ENCODE results near the gene HK1. TPM values are rescaled to one million over a fixed set of nuclear protein-coding genes. Genes with fewer than 3 reads are reported as not detected.

HK1 gene
- 92.2 TPM for polyA plus RNA-seq (2013, experiment 1 of 2)
- 96.4 TPM for polyA plus RNA-seq (2013, experiment 2 of 2)

- no peaks in the 10 kb centered on the region for H3K9me3 ChIP-seq (ENCODE audit: insufficient read depth, low read depth, low read length)
- WGBS, result 58% methylated on average over 11 of the region's 11 CpGs
- no peaks in the 10 kb centered on the region for H3K36me3 ChIP-seq (ENCODE audit: insufficient read depth, low read length)
- no peaks in the 10 kb centered on the region for H3K27me3 ChIP-seq (ENCODE audit: insufficient read depth, low read length)
- H3K9ac ChIP-seq (ENCODE audit: low read depth, low read length), result no peak within 1 kb of the TSS
- no peak within 1 kb of the TSS for H3K4me3 ChIP-seq (ENCODE audit: low read length)
- H3K27ac ChIP-seq (ENCODE audit: low read depth, low read length), result 0 out of 2 replicates have a peak within 1 kb of the TSS, but pooled peaks have one; percentile 26
- H3K4me1 ChIP-seq (ENCODE audit: insufficient read depth, low read length), result peaks cover 12% of the 10 kb centered on the region
Measured at GRCh38 chr10:69278446-69278963, at the start of gene HK1. Gene HK1 (plus strand): TSS chr10:69278496.

- Histone ChIP-seq H3K4me3 (ENCODE audit: low read length) (no peak overlapping the region), H3K36me3 (ENCODE audit: insufficient read depth, low read length) (no peaks in the 10 kb centered on the region), H3K27ac (ENCODE audit: low read depth, low read length) (no peak overlapping the region), H3K9ac (ENCODE audit: low read depth, low read length) (no peak overlapping the region), H3K4me1 (ENCODE audit: insufficient read depth, low read length) (peaks cover 13% of the 10 kb centered on the region; the same call in 1 of the 2 replicates), H3K27me3 (ENCODE audit: insufficient read depth, low read length) (no peaks in the 10 kb centered on the region), H3K9me3 (ENCODE audit: insufficient read depth, low read depth, low read length) (no peaks in the 10 kb centered on the region)
- 93% methylated on average over 8 of the region's 8 CpGs for WGBS
Measured at GRCh38 chr10:69229616-69229916, 48.7 kb upstream of the HK1 start.

GRCh38 chr10:69230128-69230527, 48.2 kb upstream of the HK1 start:
- no peaks in the 10 kb centered on the region for H3K9me3 ChIP-seq (ENCODE audit: insufficient read depth, low read depth, low read length)
- no peak overlapping the region for H3K4me3 ChIP-seq (ENCODE audit: low read length)
- H3K27me3 ChIP-seq (ENCODE audit: insufficient read depth, low read length), result no peaks in the 10 kb centered on the region
- no peak overlapping the region for H3K27ac ChIP-seq (ENCODE audit: low read depth, low read length)
- peaks cover 13% of the 10 kb centered on the region; the same call in 1 of the 2 replicates for H3K4me1 ChIP-seq (ENCODE audit: insufficient read depth, low read length)
- 85% methylated on average over 5 of the region's 5 CpGs for WGBS
- no peaks in the 10 kb centered on the region for H3K36me3 ChIP-seq (ENCODE audit: insufficient read depth, low read length)
- H3K9ac ChIP-seq (ENCODE audit: low read depth, low read length), result no peak overlapping the region

- Histone ChIP-seq H3K36me3 (ENCODE audit: insufficient read depth, low read length) (no peaks in the 10 kb centered on the region), H3K27ac (ENCODE audit: low read depth, low read length) (no peak overlapping the region), H3K4me3 (ENCODE audit: low read length) (no peak overlapping the region), H3K9me3 (ENCODE audit: insufficient read depth, low read depth, low read length) (no peaks in the 10 kb centered on the region), H3K9ac (ENCODE audit: low read depth, low read length) (no peak overlapping the region), H3K4me1 (ENCODE audit: insufficient read depth, low read length) (peaks cover 13% of the 10 kb centered on the region; the same call in 1 of the 2 replicates), H3K27me3 (ENCODE audit: insufficient read depth, low read length) (no peaks in the 10 kb centered on the region)
- 73% methylated on average over 9 of the region's 9 CpGs for WGBS
Measured at GRCh38 chr10:69232252-69232651, 46.0 kb upstream of the HK1 start.

GRCh38 chr10:69232736-69233480, 45.4 kb upstream of the HK1 start:
- 85% methylated on average over 22 of the region's 22 CpGs for WGBS
- no peak overlapping the region for H3K9ac ChIP-seq (ENCODE audit: low read depth, low read length)

GRCh38 chr10:69234447-69234846, 43.8 kb upstream of the HK1 start:
- no peak overlapping the region for H3K9ac ChIP-seq (ENCODE audit: low read depth, low read length)
- peaks cover 16% of the 10 kb centered on the region; the same call in 1 of the 2 replicates for H3K4me1 ChIP-seq (ENCODE audit: insufficient read depth, low read length)
- H3K4me3 ChIP-seq (ENCODE audit: low read length), result no peak overlapping the region
- WGBS, result 92% methylated on average over 3 of the region's 3 CpGs
- H3K27me3 ChIP-seq (ENCODE audit: insufficient read depth, low read length), result no peaks in the 10 kb centered on the region
- H3K36me3 ChIP-seq (ENCODE audit: insufficient read depth, low read length), result no peaks in the 10 kb centered on the region
- H3K27ac ChIP-seq (ENCODE audit: low read depth, low read length), result no peak overlapping the region
- H3K9me3 ChIP-seq (ENCODE audit: insufficient read depth, low read depth, low read length), result no peaks in the 10 kb centered on the region

More at GRCh38 chr10:69232736-69233480, 45.4 kb upstream of the HK1 start:
- Histone ChIP-seq H3K27ac (ENCODE audit: low read depth, low read length) (no peak overlapping the region), H3K27me3 (ENCODE audit: insufficient read depth, low read length) (no peaks in the 10 kb centered on the region), H3K9me3 (ENCODE audit: insufficient read depth, low read depth, low read length) (no peaks in the 10 kb centered on the region), H3K4me3 (ENCODE audit: low read length) (no peak overlapping the region), H3K4me1 (ENCODE audit: insufficient read depth, low read length) (peaks cover 16% of the 10 kb centered on the region; the same call in 1 of the 2 replicates), H3K36me3 (ENCODE audit: insufficient read depth, low read length) (no peaks in the 10 kb centered on the region)

GRCh38 chr10:69237528-69238159, 40.7 kb upstream of the HK1 start:
- no peak overlapping the region for H3K4me3 ChIP-seq (ENCODE audit: low read length)
- peaks cover 10% of the 10 kb centered on the region for H3K4me1 ChIP-seq (ENCODE audit: insufficient read depth, low read length)
- H3K36me3 ChIP-seq (ENCODE audit: insufficient read depth, low read length), result no peaks in the 10 kb centered on the region
- WGBS, result 28% methylated on average over 16 of the region's 17 CpGs
- no peak overlapping the region for H3K9ac ChIP-seq (ENCODE audit: low read depth, low read length)
- no peaks in the 10 kb centered on the region for H3K9me3 ChIP-seq (ENCODE audit: insufficient read depth, low read depth, low read length)
- no peaks in the 10 kb centered on the region for H3K27me3 ChIP-seq (ENCODE audit: insufficient read depth, low read length)
- H3K27ac ChIP-seq (ENCODE audit: low read depth, low read length), result no peak overlapping the region

GRCh38 chr10:69239136-69239535, 39.2 kb upstream of the HK1 start:
- H3K9ac ChIP-seq (ENCODE audit: low read depth, low read length), result no peak overlapping the region
- H3K4me1 ChIP-seq (ENCODE audit: insufficient read depth, low read length), result peaks cover 8% of the 10 kb centered on the region
- H3K27me3 ChIP-seq (ENCODE audit: insufficient read depth, low read length), result no peaks in the 10 kb centered on the region
- no peaks in the 10 kb centered on the region for H3K36me3 ChIP-seq (ENCODE audit: insufficient read depth, low read length)
- no peak overlapping the region for H3K4me3 ChIP-seq (ENCODE audit: low read length)
- H3K9me3 ChIP-seq (ENCODE audit: insufficient read depth, low read depth, low read length), result no peaks in the 10 kb centered on the region
- no peak overlapping the region for H3K27ac ChIP-seq (ENCODE audit: low read depth, low read length)
- WGBS, result 84% methylated on average over 5 of the region's 5 CpGs

GRCh38 chr10:69239816-69240434, 38.4 kb upstream of the HK1 start:
- Histone ChIP-seq H3K9ac (ENCODE audit: low read depth, low read length) (no peak overlapping the region), H3K27me3 (ENCODE audit: insufficient read depth, low read length) (no peaks in the 10 kb centered on the region), H3K36me3 (ENCODE audit: insufficient read depth, low read length) (no peaks in the 10 kb centered on the region), H3K4me3 (ENCODE audit: low read length) (no peak overlapping the region), H3K27ac (ENCODE audit: low read depth, low read length) (no peak overlapping the region), H3K4me1 (ENCODE audit: insufficient read depth, low read length) (peaks cover 8% of the 10 kb centered on the region), H3K9me3 (ENCODE audit: insufficient read depth, low read depth, low read length) (no peaks in the 10 kb centered on the region)
- 95% methylated on average over 6 of the region's 6 CpGs for WGBS

GRCh38 chr10:69240455-69240854, 37.8 kb upstream of the HK1 start:
- peaks cover 8% of the 10 kb centered on the region for H3K4me1 ChIP-seq (ENCODE audit: insufficient read depth, low read length)
- no peaks in the 10 kb centered on the region for H3K27me3 ChIP-seq (ENCODE audit: insufficient read depth, low read length)
- H3K9ac ChIP-seq (ENCODE audit: low read depth, low read length), result no peak overlapping the region
- 92% methylated on average over 11 of the region's 11 CpGs for WGBS
- H3K27ac ChIP-seq (ENCODE audit: low read depth, low read length), result no peak overlapping the region
- H3K9me3 ChIP-seq (ENCODE audit: insufficient read depth, low read depth, low read length), result no peaks in the 10 kb centered on the region
- no peak overlapping the region for H3K4me3 ChIP-seq (ENCODE audit: low read length)
- no peaks in the 10 kb centered on the region for H3K36me3 ChIP-seq (ENCODE audit: insufficient read depth, low read length)

- no peak overlapping the region for H3K4me3 ChIP-seq (ENCODE audit: low read length)
- H3K36me3 ChIP-seq (ENCODE audit: insufficient read depth, low read length), result no peaks in the 10 kb centered on the region
- no peaks in the 10 kb centered on the region for H3K27me3 ChIP-seq (ENCODE audit: insufficient read depth, low read length)
- H3K9me3 ChIP-seq (ENCODE audit: insufficient read depth, low read depth, low read length), result no peaks in the 10 kb centered on the region
- WGBS, result 95% methylated on average over 7 of the region's 7 CpGs
- H3K9ac ChIP-seq (ENCODE audit: low read depth, low read length), result no peak overlapping the region
- peaks cover 8% of the 10 kb centered on the region for H3K4me1 ChIP-seq (ENCODE audit: insufficient read depth, low read length)
- H3K27ac ChIP-seq (ENCODE audit: low read depth, low read length), result no peak overlapping the region
Measured at GRCh38 chr10:69241575-69241974, 36.7 kb upstream of the HK1 start.

Measured in HUES64 (cell line).